ACC112 (cell line): ENCODE results near the gene USP30.

Experiments
- H2AFZ ChIP-seq: fragments of 200-600 bp; sonication (generic); one replicate; pipeline ENCODE4 v1.6.0; 2017; ENCODE audit warnings: antibody characterized with exemption, low read length; ENCODE audit not compliant: unreplicated experiment
- H3K27ac ChIP-seq: fragments of 200-600 bp; sonication (generic); 2 replicates; pipeline ENCODE4 v1.5.1; 2014; ENCODE audit warnings: low read depth, mild to moderate bottlenecking, antibody characterized with exemption, low read length, moderate library complexity
- H3K27me3 ChIP-seq: fragments of 200-600 bp; sonication (generic); 2 replicates; pipeline ENCODE4 v1.6.1; 2014; ENCODE audit warnings: mild to moderate bottlenecking, antibody characterized with exemption, low read length, moderate library complexity, mixed read lengths; ENCODE audit not compliant: insufficient read depth
- H3K36me3 ChIP-seq: fragments of 200-600 bp; sonication (generic); 2 replicates; pipeline ENCODE4 v1.6.1; 2016; ENCODE audit warnings: mild to moderate bottlenecking, antibody characterized with exemption, low read length, moderate library complexity, mixed read lengths; ENCODE audit not compliant: insufficient read depth
- H3K4me1 ChIP-seq: fragments of 200-600 bp; sonication (generic); one replicate; pipeline ENCODE4 v1.6.1; 2016; ENCODE audit warnings: low read length, mixed read lengths; ENCODE audit not compliant: insufficient read depth, unreplicated experiment, control insufficient read depth
- H3K4me3 ChIP-seq: fragments of 200-600 bp; sonication (generic); 2 replicates; pipeline ENCODE4 v1.5.1; 2014; ENCODE audit warnings: mild to moderate bottlenecking, low read depth, low read length
- H3K79me2 ChIP-seq: fragments of 200-600 bp; sonication (generic); one replicate; pipeline ENCODE4 v1.6.0; 2016; ENCODE audit warnings: low read length; ENCODE audit not compliant: control insufficient read depth, unreplicated experiment, insufficient read depth

Gene USP30

GRCh38 chr12:109125791-109126190 lies 73.4 kb downstream of the USP30 start:
- H3K27ac ChIP-seq: no peak overlapping the region
- H3K79me2 ChIP-seq: no peaks in the 10 kb centered on the region
- no peak overlapping the region for H3K4me3 ChIP-seq
- no peaks in the 10 kb centered on the region for H3K36me3 ChIP-seq
- no peak overlapping the region for H2AFZ ChIP-seq
- no peaks in the 10 kb centered on the region for H3K4me1 ChIP-seq
- H3K27me3 ChIP-seq: no peaks in the 10 kb centered on the region

- no peak overlapping the region for H3K27ac ChIP-seq
- H3K4me3 ChIP-seq: no peak overlapping the region
- H3K4me1 ChIP-seq: no peaks in the 10 kb centered on the region
- no peaks in the 10 kb centered on the region for H3K36me3 ChIP-seq
- no peak overlapping the region for H2AFZ ChIP-seq
- no peaks in the 10 kb centered on the region for H3K79me2 ChIP-seq
- H3K27me3 ChIP-seq: no peaks in the 10 kb centered on the region
These were observed 74.4 kb downstream of the USP30 start for GRCh38 chr12:109126784-109127183.

GRCh38 chr12:109127533-109128242 lies 75.3 kb downstream of the USP30 start:
- no peaks in the 10 kb centered on the region for H3K4me1 ChIP-seq

GRCh38 chr12:109130297-109131153 lies 78.1 kb downstream of the USP30 start:
- Histone ChIP-seq H3K27me3 (peaks cover 3% of the 10 kb centered on the region; the same call in 1 of the 2 replicates), H3K4me1 (no peaks in the 10 kb centered on the region), H3K4me3 (no peak overlapping the region), H3K27ac (no peak overlapping the region), H2AFZ (no peak overlapping the region), H3K79me2 (no peaks in the 10 kb centered on the region), H3K36me3 (no peaks in the 10 kb centered on the region)

More at GRCh38 chr12:109127533-109128242, 75.3 kb downstream of the USP30 start:
- Histone ChIP-seq H3K27me3 (no peaks in the 10 kb centered on the region), H3K36me3 (no peaks in the 10 kb centered on the region), H2AFZ (no peak overlapping the region), H3K79me2 (no peaks in the 10 kb centered on the region), H3K27ac (no peak overlapping the region), H3K4me3 (no peak overlapping the region)

GRCh38 chr12:109131154-109132050 lies 79.0 kb downstream of the USP30 start:
- Histone ChIP-seq H3K27me3 (peaks cover 3% of the 10 kb centered on the region; the same call in 1 of the 2 replicates), H2AFZ (no peak overlapping the region), H3K79me2 (no peaks in the 10 kb centered on the region), H3K4me3 (no peak overlapping the region), H3K27ac (no peak overlapping the region), H3K4me1 (no peaks in the 10 kb centered on the region), H3K36me3 (no peaks in the 10 kb centered on the region)

- Histone ChIP-seq H2AFZ (no peak overlapping the region), H3K27ac (no peak overlapping the region), H3K4me3 (no peak overlapping the region), H3K4me1 (no peaks in the 10 kb centered on the region), H3K36me3 (no peaks in the 10 kb centered on the region), H3K27me3 (peaks cover 3% of the 10 kb centered on the region), H3K79me2 (no peaks in the 10 kb centered on the region)
These were observed 82.0 kb downstream of the USP30 start for GRCh38 chr12:109134186-109134917.

GRCh38 chr12:109137055-109137454 lies 84.7 kb downstream of the USP30 start:
- no peak overlapping the region for H3K27ac ChIP-seq

More at GRCh38 chr12:109137055-109137454, 84.7 kb downstream of the USP30 start:
- no peak overlapping the region for H2AFZ ChIP-seq
- H3K4me3 ChIP-seq: no peak overlapping the region
- no peaks in the 10 kb centered on the region for H3K4me1 ChIP-seq
- no peaks in the 10 kb centered on the region for H3K36me3 ChIP-seq
- no peaks in the 10 kb centered on the region for H3K79me2 ChIP-seq
- peaks cover 3% of the 10 kb centered on the region for H3K27me3 ChIP-seq
